H1 (cell line): Measurements from ENCODE around the gene DRAP1. TPM values are rescaled to one million over a fixed set of nuclear protein-coding genes. Genes with fewer than 3 reads are reported as not detected.

Experiments
- BCL11A ChIP-seq, 2 experiments: IDR thresholded peaks; one replicate each; pipeline ENCODE4 v1.6.1; 2011; ENCODE audit warnings: low read depth in 2 of 2, low read length in 2 of 2, mild to moderate bottlenecking in 2 of 2
- CBX8 ChIP-seq: fragments of 300-800, 300-1000 bp; sonication (generic); IDR thresholded peaks from 2 replicates; pipeline ENCODE4 v1.7.1; 2016; ENCODE audit warnings: low read depth, low read length, borderline replicate concordance
- CEBPB ChIP-seq: IDR thresholded peaks from 2 replicates; pipeline ENCODE4 v1.6.1; 2012; ENCODE audit warnings: low read depth, low read length
- CHD2 ChIP-seq: IDR thresholded peaks from 2 replicates; pipeline ENCODE4 v1.6.1; 2012; ENCODE audit warnings: low read length, improper control_type of control experiment
- EZH2 ChIP-seq: fragments of 200-600 bp; sonication (generic); IDR thresholded peaks from 2 replicates; pipeline ENCODE4 v1.7.1; 2012; ENCODE audit warnings: low read depth, mild to moderate bottlenecking, moderate library complexity, low read length, inconsistent platforms; ENCODE audit not compliant: severe bottlenecking
- KDM5A ChIP-seq: fragments of 200-600 bp; IDR thresholded peaks from 2 replicates; pipeline ENCODE4 v1.7.1; 2012; ENCODE audit warnings: mild to moderate bottlenecking, low read length, inconsistent platforms, mixed read lengths
- MAFK ChIP-seq: IDR thresholded peaks from 2 replicates; pipeline ENCODE4 v1.6.1; 2012; ENCODE audit warnings: low read depth, mild to moderate bottlenecking, improper control_type of control experiment, low read length
- RBBP5 ChIP-seq: IDR thresholded peaks from 2 replicates; pipeline ENCODE4 v1.7.1; 2012; ENCODE audit warnings: low read depth, mild to moderate bottlenecking, inconsistent platforms, low read length, moderate library complexity, borderline replicate concordance
- ZNF274 ChIP-seq: IDR thresholded peaks from 2 replicates; pipeline ENCODE4 v1.7.0; 2012; ENCODE audit warnings: low read length, borderline replicate concordance; ENCODE audit errors: extremely low read depth
- polyA plus RNA-seq, 7 experiments: library from polyadenylated mRNA; depleted of rRNA in 3 of 7; stranded (reverse) in 5 of 7; unstranded in 2 of 7; fragments of >200 nt in 5 of 7; fragments of 200-250 nt in 2 of 7; gene quantifications; 1 replicate in 5 of 7; 2 replicates in 1 of 7; 4 replicates in 1 of 7; pipeline versions ENCODE4 v1.2.1 to v1.2.3, GENCODE V29; 2011 to 2013; ENCODE audit warnings: missing spikeins in 2 of 7, mixed read lengths in 2 of 7
- total RNA-seq: library from RNA; stranded (reverse); fragmentation: NEBNext Ultra II Directional; extraction: Animal tissue kit (Norgen Biotek cat#: 25700); gene quantifications from 2 replicates; pipeline ENCODE4 v1.2.1, GENCODE V29; 2021

Gene DRAP1
- total and polyA plus RNA-seq, 2 of the 8 experiments (the other 6 are each of a cell fraction or from before 2014, with no cell fraction given): 62.5 to 98.7 TPM

DNA sequence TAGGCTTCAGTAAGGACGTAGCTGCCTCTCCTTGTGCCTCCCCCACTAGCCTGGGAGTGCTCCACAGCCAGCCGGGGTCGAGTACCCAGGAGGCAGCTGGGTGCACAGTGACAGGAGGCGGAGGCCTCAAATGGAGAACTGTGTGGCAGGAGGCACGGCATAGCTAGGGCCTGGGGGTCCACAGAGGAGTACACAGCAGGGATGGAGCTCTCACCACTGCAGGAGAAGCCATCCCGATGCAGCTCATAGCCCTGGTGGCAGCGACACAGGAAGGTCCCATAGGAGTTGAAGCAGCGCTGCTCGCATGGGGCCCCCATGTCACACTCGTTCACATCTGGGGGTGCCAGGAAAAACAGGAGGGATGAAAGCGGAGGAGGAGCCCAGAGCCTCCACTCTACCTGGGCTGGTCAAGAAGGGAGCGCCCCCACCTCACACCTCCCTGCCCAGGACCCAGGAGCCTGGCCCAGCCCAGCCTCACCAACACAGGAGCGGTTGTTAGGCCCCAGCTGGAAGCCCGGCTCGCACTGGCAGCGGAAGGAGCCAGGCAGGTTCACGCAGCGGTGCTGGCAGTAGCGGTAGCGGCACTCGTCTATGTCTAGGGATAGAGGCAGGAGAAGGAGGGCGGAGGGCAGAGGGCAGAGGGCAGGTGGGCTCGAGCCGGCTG, 49.5 kb upstream of the DRAP1 start (continued):
- TF ChIP-seq KDM5A: no peak
- no peak for TF ChIP-seq CEBPB
- TF ChIP-seq EZH2: no peak
- TF ChIP-seq BCL11A (IDR thresholded peaks at IDR 0.05; ENCODE audit: low read depth in 2 of 2, low read length in 2 of 2): no peak
- no peak for TF ChIP-seq RBBP5
- TF ChIP-seq MAFK: no peak
- no peak for TF ChIP-seq CBX8
- no peak for TF ChIP-seq ZNF274
- TF ChIP-seq CHD2: no peak
